OCI-LY3 (cell line): Measurements from ENCODE around the gene APLP1.

Experiments
- H2AFZ ChIP-seq: fragments of 200-600, 300-600 bp; shearing (Covaris generic); 2 replicates; pipeline ENCODE4 v1.6.0; 2014; ENCODE audit warnings: antibody characterized with exemption, low read depth, low read length
- H3K27ac ChIP-seq: fragments of 200-600, 300-600 bp; sonication (generic); 2 replicates; pipeline ENCODE4 v1.5.1; 2014; ENCODE audit warnings: mild to moderate bottlenecking, low read length, moderate library complexity, mixed read lengths
- H3K27me3 ChIP-seq: fragments of 200-600, 300-600 bp; sonication (generic); 2 replicates; pipeline ENCODE4 v1.6.1; 2014; ENCODE audit warnings: low read depth, low read length, mixed read lengths
- H3K36me3 ChIP-seq: fragments of 200-600, 300-600 bp; sonication (generic); replicated peaks from 2 replicates; pipeline ENCODE3; 2014; ENCODE audit warnings: low read depth, low read length, mixed read lengths
- H3K4me1 ChIP-seq: fragments of 300-600, 200-600 bp; sonication (generic); 2 replicates; pipeline ENCODE4 v1.6.1; 2014; ENCODE audit warnings: low read length, mixed read lengths
- H3K4me2 ChIP-seq: fragments of 200-600, 300-600 bp; sonication (generic); 2 replicates; pipeline ENCODE4 v1.6.1; 2014; ENCODE audit warnings: low read length, mixed read lengths
- H3K4me3 ChIP-seq: fragments of 300-600, 200-600 bp; sonication (generic); 2 replicates; pipeline ENCODE4 v1.5.1; 2014; ENCODE audit warnings: antibody characterized with exemption, mild to moderate bottlenecking, low read length, moderate library complexity
- H3K79me2 ChIP-seq: fragments of 300-600, 200-600 bp; shearing (Covaris generic); 2 replicates; pipeline ENCODE4 v1.6.1; 2014; ENCODE audit warnings: mild to moderate bottlenecking, low read length, mixed read lengths
- H3K9ac ChIP-seq: fragments of 300-600, 200-600 bp; shearing (Covaris generic); 2 replicates; pipeline ENCODE4 v1.6.0; 2014; ENCODE audit warnings: mild to moderate bottlenecking, low read length, moderate library complexity
- H3K9me3 ChIP-seq: fragments of 200-600, 300-600 bp; shearing (Covaris generic); 2 replicates; pipeline ENCODE4 v1.6.1; 2014; ENCODE audit warnings: low read length, mixed read lengths; ENCODE audit not compliant: insufficient read depth
- H4K20me1 ChIP-seq: fragments of 200-600, 300-600 bp; sonication (generic); 2 replicates; pipeline ENCODE4 v1.6.1; 2016; ENCODE audit warnings: low read length, mixed read lengths; ENCODE audit not compliant: insufficient read depth
- EZH2phosphoT487 ChIP-seq: fragments of 200-600 bp; shearing (Covaris generic); IDR thresholded peaks from 2 replicates; pipeline ENCODE4 v1.6.1; 2018; ENCODE audit warnings: antibody characterized with exemption, mixed run types, low read depth
- TF ChIP-seq, protein P1 (sequence below): fragments of 200-600, 300-600 bp; sonication (generic); IDR thresholded peaks from 2 replicates; pipeline ENCODE4 v1.5.1; 2014; ENCODE audit warnings: antibody characterized with exemption, low read length, low read depth

The APLP1 gene

GRCh38 chr19:35844482-35845214 is 23.7 kb upstream of the APLP1 start:
- H3K79me2 ChIP-seq, result no peaks in the 10 kb centered on the region
- no peak overlapping the region for H3K4me3 ChIP-seq
- no peaks in the 10 kb centered on the region for H3K4me1 ChIP-seq
- H3K27ac ChIP-seq, result no peak overlapping the region
- H3K9me3 ChIP-seq, result no peaks in the 10 kb centered on the region
- no peaks in the 10 kb centered on the region for H4K20me1 ChIP-seq
- TF ChIP-seq EZH2phosphoT487, result no peak
- TF ChIP-seq, protein P1, sequence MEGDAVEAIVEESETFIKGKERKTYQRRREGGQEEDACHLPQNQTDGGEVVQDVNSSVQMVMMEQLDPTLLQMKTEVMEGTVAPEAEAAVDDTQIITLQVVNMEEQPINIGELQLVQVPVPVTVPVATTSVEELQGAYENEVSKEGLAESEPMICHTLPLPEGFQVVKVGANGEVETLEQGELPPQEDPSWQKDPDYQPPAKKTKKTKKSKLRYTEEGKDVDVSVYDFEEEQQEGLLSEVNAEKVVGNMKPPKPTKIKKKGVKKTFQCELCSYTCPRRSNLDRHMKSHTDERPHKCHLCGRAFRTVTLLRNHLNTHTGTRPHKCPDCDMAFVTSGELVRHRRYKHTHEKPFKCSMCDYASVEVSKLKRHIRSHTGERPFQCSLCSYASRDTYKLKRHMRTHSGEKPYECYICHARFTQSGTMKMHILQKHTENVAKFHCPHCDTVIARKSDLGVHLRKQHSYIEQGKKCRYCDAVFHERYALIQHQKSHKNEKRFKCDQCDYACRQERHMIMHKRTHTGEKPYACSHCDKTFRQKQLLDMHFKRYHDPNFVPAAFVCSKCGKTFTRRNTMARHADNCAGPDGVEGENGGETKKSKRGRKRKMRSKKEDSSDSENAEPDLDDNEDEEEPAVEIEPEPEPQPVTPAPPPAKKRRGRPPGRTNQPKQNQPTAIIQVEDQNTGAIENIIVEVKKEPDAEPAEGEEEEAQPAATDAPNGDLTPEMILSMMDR, result no peak
- H2AFZ ChIP-seq, result no peak overlapping the region
- H3K27me3 ChIP-seq, result no peaks in the 10 kb centered on the region
- no peaks in the 10 kb centered on the region for H3K36me3 ChIP-seq
- no peak overlapping the region for H3K4me2 ChIP-seq
- no peak overlapping the region for H3K9ac ChIP-seq

- no peak overlapping the region for H3K4me3 ChIP-seq
- H3K4me1 ChIP-seq, result no peaks in the 10 kb centered on the region
- no peak overlapping the region for H3K9ac ChIP-seq
- H3K9me3 ChIP-seq, result no peaks in the 10 kb centered on the region
- H3K79me2 ChIP-seq, result no peaks in the 10 kb centered on the region
- H3K27me3 ChIP-seq, result no peaks in the 10 kb centered on the region
- no peaks in the 10 kb centered on the region for H3K36me3 ChIP-seq
- no peak overlapping the region for H2AFZ ChIP-seq
- no peak for TF ChIP-seq EZH2phosphoT487
- TF ChIP-seq, protein P1, result no peak
- H4K20me1 ChIP-seq, result no peaks in the 10 kb centered on the region
- H3K27ac ChIP-seq, result no peak overlapping the region
- H3K4me2 ChIP-seq, result no peak overlapping the region
These were observed 22.9 kb upstream of the APLP1 start for GRCh38 chr19:35845215-35846037.

DNA sequence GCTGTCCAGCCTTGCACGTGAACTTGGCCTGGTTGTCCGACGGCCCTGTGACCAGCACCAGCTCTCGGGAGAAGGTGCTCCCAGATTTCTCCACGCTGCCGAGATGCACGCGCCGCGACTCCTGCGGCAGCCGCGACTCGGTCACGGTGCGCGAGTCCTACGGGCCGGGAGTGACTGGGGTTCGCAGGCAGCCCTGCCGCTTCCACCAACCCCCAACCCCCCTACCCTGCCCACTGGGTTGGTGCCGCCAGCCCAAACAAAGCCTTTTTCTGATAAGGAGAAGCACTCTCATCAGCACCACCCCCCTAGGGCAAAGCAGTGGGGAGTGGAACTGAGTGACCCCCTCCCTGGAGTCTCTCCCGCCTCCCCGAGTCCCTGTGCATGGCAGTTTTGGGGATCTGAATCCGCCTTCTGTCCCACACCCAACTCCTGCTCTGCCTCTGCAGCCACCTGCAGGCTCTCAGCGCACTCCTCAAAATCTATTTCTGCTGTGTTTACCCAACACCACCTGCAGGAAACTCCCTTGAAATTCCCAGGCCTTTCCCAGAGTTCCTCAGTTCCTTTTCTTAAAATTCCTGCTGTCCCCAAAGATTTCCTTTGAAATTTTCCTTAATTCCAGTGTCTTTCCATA is 22.2 kb upstream of the APLP1 start:
- Histone ChIP-seq H3K27me3 (no peaks in the 10 kb centered on the region), H3K4me1 (no peaks in the 10 kb centered on the region), H3K9ac (no peak overlapping the region), H3K9me3 (no peaks in the 10 kb centered on the region), H3K4me3 (no peak overlapping the region), H3K36me3 (no peaks in the 10 kb centered on the region), H3K79me2 (no peaks in the 10 kb centered on the region), H4K20me1 (no peaks in the 10 kb centered on the region), H3K27ac (no peak overlapping the region), H2AFZ (no peak overlapping the region), H3K4me2 (no peak overlapping the region)
- TF ChIP-seq EZH2phosphoT487, result no peak
- TF ChIP-seq, protein P1, result no peak

DNA sequence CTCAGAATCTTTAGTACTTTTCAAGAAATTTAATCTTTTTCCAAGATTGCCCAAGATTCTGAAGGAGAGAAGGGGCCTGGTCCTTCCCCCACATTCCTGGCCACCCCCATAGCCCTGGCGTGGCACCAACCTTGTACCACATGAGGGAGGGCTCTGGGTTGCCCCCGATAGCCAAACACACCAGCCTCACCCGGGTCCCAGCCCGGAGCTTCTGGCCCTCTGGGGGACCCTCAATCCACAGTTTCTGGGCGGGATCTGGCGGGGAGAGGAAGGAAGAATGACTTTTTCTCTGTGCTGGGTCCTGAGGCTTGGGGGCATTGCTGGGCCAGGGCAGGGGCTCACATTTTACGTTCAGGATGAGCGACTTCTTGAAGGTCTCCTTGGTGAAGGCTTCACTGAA is 20.5 kb upstream of the APLP1 start:
- Histone ChIP-seq H3K4me2 (no peak overlapping the region), H4K20me1 (no peaks in the 10 kb centered on the region), H2AFZ (no peak overlapping the region), H3K36me3 (no peaks in the 10 kb centered on the region), H3K4me3 (no peak overlapping the region), H3K27me3 (peaks cover under 1% of the 10 kb centered on the region; the same call in 1 of the 2 replicates), H3K9ac (no peak overlapping the region), H3K4me1 (no peaks in the 10 kb centered on the region), H3K27ac (no peak overlapping the region), H3K9me3 (no peaks in the 10 kb centered on the region), H3K79me2 (no peaks in the 10 kb centered on the region)
- TF ChIP-seq EZH2phosphoT487, result no peak
